ENCODE data around the gene PEX6. TPM values are rescaled to one million over a fixed set of nuclear protein-coding genes. Genes with fewer than 3 reads are reported as not detected.

PEX6 gene
- total and polyA plus RNA-seq, 2 of the 13 experiments (the other 11 are each of a cell fraction or from before 2014, with no cell fraction given), result 5.1 to 6.7 TPM

DNA sequence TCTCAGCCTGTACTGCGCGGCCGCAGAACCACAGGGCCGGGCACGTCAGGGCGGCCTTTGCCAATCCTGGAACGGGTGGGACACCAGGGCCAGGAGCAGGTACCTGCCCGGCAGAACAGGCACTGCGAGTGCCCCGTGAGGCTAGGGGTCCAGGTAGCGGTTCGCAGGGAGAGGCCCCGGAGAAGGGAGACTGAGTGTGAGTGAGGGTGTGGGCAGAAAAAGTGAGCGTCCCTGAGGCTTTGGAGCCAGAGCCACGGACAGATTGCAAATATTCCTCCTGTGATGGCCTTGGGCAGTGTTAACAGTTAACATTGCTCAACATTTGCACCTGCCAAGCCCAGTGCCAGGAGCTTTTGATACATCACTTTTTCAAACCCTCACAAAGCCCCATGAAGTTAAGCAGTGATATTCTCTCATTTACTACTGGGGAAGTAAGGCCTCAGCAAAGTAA, 17.9 kb downstream of the PEX6 start (continued):
- TF ChIP-seq, protein P1, sequence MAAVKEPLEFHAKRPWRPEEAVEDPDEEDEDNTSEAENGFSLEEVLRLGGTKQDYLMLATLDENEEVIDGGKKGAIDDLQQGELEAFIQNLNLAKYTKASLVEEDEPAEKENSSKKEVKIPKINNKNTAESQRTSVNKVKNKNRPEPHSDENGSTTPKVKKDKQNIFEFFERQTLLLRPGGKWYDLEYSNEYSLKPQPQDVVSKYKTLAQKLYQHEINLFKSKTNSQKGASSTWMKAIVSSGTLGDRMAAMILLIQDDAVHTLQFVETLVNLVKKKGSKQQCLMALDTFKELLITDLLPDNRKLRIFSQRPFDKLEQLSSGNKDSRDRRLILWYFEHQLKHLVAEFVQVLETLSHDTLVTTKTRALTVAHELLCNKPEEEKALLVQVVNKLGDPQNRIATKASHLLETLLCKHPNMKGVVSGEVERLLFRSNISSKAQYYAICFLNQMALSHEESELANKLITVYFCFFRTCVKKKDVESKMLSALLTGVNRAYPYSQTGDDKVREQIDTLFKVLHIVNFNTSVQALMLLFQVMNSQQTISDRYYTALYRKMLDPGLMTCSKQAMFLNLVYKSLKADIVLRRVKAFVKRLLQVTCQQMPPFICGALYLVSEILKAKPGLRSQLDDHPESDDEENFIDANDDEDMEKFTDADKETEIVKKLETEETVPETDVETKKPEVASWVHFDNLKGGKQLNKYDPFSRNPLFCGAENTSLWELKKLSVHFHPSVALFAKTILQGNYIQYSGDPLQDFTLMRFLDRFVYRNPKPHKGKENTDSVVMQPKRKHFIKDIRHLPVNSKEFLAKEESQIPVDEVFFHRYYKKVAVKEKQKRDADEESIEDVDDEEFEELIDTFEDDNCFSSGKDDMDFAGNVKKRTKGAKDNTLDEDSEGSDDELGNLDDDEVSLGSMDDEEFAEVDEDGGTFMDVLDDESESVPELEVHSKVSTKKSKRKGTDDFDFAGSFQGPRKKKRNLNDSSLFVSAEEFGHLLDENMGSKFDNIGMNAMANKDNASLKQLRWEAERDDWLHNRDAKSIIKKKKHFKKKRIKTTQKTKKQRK (IDR thresholded peaks at IDR 0.05; ENCODE audit: low read length), result no peak
- TF ChIP-seq TAF1 (CRISPR knock-in tag; IDR thresholded peaks at IDR 0.05) (no peak; the same call in 1 of the 2 replicates), POLR2A (IDR thresholded peaks at IDR 0.05; ENCODE audit: insufficient read depth in 1 of 2, low read depth in 2 of 2, low read length in 2 of 2) (no peak), PRPF4 (IDR thresholded peaks at IDR 0.05; ENCODE audit: low read depth, low read length, poor library complexity, severe bottlenecking) (no peak), ARNT2 (CRISPR knock-in tag; IDR thresholded peaks at IDR 0.05; ENCODE audit: low read depth) (peak; percentile 61; the same call in 1 of the 2 replicates), RBAK (CRISPR knock-in tag; IDR thresholded peaks at IDR 0.05) (no peak), ZNF558 (CRISPR knock-in tag; IDR thresholded peaks at IDR 0.05; ENCODE audit: borderline replicate concordance) (no peak), HIVEP1 (CRISPR knock-in tag; IDR thresholded peaks at IDR 0.05) (peak; percentile 3), ZNF772 (CRISPR knock-in tag; IDR thresholded peaks at IDR 0.05) (no peak), KDM4B (CRISPR knock-in tag; IDR thresholded peaks at IDR 0.05) (no peak), EZH2 (conservative IDR thresholded peaks at IDR 0.05; ENCODE audit: low read depth, low read length) (no peak)
- TF ChIP-seq, protein P2, sequence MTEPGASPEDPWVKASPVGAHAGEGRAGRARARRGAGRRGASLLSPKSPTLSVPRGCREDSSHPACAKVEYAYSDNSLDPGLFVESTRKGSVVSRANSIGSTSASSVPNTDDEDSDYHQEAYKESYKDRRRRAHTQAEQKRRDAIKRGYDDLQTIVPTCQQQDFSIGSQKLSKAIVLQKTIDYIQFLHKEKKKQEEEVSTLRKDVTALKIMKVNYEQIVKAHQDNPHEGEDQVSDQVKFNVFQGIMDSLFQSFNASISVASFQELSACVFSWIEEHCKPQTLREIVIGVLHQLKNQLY (CRISPR knock-in tag; IDR thresholded peaks at IDR 0.05), result no peak
- TF ChIP-seq, protein P3, sequence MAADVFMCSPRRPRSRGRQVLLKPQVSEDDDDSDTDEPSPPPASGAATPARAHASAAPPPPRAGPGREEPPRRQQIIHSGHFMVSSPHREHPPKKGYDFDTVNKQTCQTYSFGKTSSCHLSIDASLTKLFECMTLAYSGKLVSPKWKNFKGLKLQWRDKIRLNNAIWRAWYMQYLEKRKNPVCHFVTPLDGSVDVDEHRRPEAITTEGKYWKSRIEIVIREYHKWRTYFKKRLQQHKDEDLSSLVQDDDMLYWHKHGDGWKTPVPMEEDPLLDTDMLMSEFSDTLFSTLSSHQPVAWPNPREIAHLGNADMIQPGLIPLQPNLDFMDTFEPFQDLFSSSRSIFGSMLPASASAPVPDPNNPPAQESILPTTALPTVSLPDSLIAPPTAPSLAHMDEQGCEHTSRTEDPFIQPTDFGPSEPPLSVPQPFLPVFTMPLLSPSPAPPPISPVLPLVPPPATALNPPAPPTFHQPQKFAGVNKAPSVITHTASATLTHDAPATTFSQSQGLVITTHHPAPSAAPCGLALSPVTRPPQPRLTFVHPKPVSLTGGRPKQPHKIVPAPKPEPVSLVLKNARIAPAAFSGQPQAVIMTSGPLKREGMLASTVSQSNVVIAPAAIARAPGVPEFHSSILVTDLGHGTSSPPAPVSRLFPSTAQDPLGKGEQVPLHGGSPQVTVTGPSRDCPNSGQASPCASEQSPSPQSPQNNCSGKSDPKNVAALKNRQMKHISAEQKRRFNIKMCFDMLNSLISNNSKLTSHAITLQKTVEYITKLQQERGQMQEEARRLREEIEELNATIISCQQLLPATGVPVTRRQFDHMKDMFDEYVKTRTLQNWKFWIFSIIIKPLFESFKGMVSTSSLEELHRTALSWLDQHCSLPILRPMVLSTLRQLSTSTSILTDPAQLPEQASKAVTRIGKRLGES (CRISPR knock-in tag; IDR thresholded peaks at IDR 0.05; ENCODE audit: borderline replicate concordance), result no peak
- TF ChIP-seq, protein P4, sequence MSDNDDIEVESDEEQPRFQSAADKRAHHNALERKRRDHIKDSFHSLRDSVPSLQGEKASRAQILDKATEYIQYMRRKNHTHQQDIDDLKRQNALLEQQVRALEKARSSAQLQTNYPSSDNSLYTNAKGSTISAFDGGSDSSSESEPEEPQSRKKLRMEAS (IDR thresholded peaks at IDR 0.05), result no peak
- TF ChIP-seq, protein P5, sequence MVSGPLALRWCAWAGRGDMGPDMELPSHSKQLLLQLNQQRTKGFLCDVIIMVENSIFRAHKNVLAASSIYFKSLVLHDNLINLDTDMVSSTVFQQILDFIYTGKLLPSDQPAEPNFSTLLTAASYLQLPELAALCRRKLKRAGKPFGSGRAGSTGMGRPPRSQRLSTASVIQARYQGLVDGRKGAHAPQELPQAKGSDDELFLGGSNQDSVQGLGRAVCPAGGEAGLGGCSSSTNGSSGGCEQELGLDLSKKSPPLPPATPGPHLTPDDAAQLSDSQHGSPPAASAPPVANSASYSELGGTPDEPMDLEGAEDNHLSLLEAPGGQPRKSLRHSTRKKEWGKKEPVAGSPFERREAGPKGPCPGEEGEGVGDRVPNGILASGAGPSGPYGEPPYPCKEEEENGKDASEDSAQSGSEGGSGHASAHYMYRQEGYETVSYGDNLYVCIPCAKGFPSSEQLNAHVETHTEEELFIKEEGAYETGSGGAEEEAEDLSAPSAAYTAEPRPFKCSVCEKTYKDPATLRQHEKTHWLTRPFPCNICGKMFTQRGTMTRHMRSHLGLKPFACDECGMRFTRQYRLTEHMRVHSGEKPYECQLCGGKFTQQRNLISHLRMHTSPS (CRISPR knock-in tag; IDR thresholded peaks at IDR 0.05; ENCODE audit: low read depth), result 0 out of 2 replicates have a peak, but pooled peaks have one; percentile 49
- TF ChIP-seq, protein P6, sequence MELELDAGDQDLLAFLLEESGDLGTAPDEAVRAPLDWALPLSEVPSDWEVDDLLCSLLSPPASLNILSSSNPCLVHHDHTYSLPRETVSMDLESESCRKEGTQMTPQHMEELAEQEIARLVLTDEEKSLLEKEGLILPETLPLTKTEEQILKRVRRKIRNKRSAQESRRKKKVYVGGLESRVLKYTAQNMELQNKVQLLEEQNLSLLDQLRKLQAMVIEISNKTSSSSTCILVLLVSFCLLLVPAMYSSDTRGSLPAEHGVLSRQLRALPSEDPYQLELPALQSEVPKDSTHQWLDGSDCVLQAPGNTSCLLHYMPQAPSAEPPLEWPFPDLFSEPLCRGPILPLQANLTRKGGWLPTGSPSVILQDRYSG (CRISPR knock-in tag; IDR thresholded peaks at IDR 0.05), result no peak
- TF ChIP-seq, protein P7, sequence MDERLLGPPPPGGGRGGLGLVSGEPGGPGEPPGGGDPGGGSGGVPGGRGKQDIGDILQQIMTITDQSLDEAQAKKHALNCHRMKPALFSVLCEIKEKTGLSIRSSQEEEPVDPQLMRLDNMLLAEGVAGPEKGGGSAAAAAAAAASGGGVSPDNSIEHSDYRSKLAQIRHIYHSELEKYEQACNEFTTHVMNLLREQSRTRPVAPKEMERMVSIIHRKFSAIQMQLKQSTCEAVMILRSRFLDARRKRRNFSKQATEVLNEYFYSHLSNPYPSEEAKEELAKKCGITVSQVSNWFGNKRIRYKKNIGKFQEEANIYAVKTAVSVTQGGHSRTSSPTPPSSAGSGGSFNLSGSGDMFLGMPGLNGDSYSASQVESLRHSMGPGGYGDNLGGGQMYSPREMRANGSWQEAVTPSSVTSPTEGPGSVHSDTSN (CRISPR knock-in tag; IDR thresholded peaks at IDR 0.05), result no peak
- TF ChIP-seq, protein P8, sequence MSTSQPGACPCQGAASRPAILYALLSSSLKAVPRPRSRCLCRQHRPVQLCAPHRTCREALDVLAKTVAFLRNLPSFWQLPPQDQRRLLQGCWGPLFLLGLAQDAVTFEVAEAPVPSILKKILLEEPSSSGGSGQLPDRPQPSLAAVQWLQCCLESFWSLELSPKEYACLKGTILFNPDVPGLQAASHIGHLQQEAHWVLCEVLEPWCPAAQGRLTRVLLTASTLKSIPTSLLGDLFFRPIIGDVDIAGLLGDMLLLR (CRISPR knock-in tag; IDR thresholded peaks at IDR 0.05), result no peak

Measured in HepG2 (cell line).